GM06990 (cell line): ENCODE results near the gene LIN52.

ENCODE experiments used
- DNase-seq: peaks from one replicate; pipeline ENCODE4 v3.0.0-alpha.2; 2011; ENCODE audit not compliant: insufficient read length; ENCODE audit errors: extremely low read depth
- H3K27me3 ChIP-seq: replicated peaks from 2 replicates; pipeline ENCODE4 v1.6.0; 2011; ENCODE audit warnings: low read length; ENCODE audit not compliant: control insufficient read depth, insufficient read depth
- H3K36me3 ChIP-seq: 2 replicates; pipeline ENCODE4 v1.5.1; 2011; ENCODE audit warnings: low read length; ENCODE audit not compliant: control insufficient read depth, insufficient read depth
- H3K4me3 ChIP-seq: replicated peaks from 2 replicates; pipeline ENCODE4 v1.5.1; 2011; ENCODE audit warnings: low read depth, mild to moderate bottlenecking, control low read depth, low read length
- CTCF ChIP-seq: IDR thresholded peaks from 2 replicates; pipeline ENCODE4 v1.5.1; 2011; ENCODE audit warnings: low read length, control low read depth, mild to moderate bottlenecking, inconsistent platforms; ENCODE audit not compliant: insufficient read depth, poor library complexity, severe bottlenecking

The LIN52 gene

GRCh38 chr14:74147571-74147970 lies 62.8 kb downstream of the LIN52 start:
- no peak for DNase-seq
- no peaks in the 10 kb centered on the region for H3K27me3 ChIP-seq
- no peak for TF ChIP-seq CTCF
- no peaks in the 10 kb centered on the region for H3K36me3 ChIP-seq
- H3K4me3 ChIP-seq = no peak overlapping the region

- Histone ChIP-seq H3K27me3 (no peaks in the 10 kb centered on the region), H3K4me3 (no peak overlapping the region), H3K36me3 (no peaks in the 10 kb centered on the region)
- no peak for DNase-seq
- TF ChIP-seq CTCF = no peak
These were observed 63.9 kb downstream of the LIN52 start for GRCh38 chr14:74148705-74149104.

GRCh38 chr14:74155287-74155686 lies 70.5 kb downstream of the LIN52 start:
- no peak for TF ChIP-seq CTCF
- Histone ChIP-seq H3K27me3 (no peaks in the 10 kb centered on the region), H3K36me3 (no peaks in the 10 kb centered on the region; the same call in 1 of the 2 replicates), H3K4me3 (no peak overlapping the region)
- DNase-seq = no peak

GRCh38 chr14:74155749-74156148 lies 71.0 kb downstream of the LIN52 start:
- TF ChIP-seq CTCF = no peak
- DNase-seq = no peak
- no peaks in the 10 kb centered on the region; the same call in 1 of the 2 replicates for H3K36me3 ChIP-seq
- H3K4me3 ChIP-seq = no peak overlapping the region
- H3K27me3 ChIP-seq = no peaks in the 10 kb centered on the region

GRCh38 chr14:74160763-74161162 lies 76.0 kb downstream of the LIN52 start:
- Histone ChIP-seq H3K4me3 (no peak overlapping the region), H3K36me3 (peaks cover 3% of the 10 kb centered on the region), H3K27me3 (no peaks in the 10 kb centered on the region)
- no peak for TF ChIP-seq CTCF
- no peak for DNase-seq

GRCh38 chr14:74161526-74162158 lies 76.9 kb downstream of the LIN52 start:
- no peak for DNase-seq
- H3K36me3 ChIP-seq = peaks cover 3% of the 10 kb centered on the region
- H3K4me3 ChIP-seq = no peak overlapping the region
- no peaks in the 10 kb centered on the region for H3K27me3 ChIP-seq
- no peak for TF ChIP-seq CTCF
